ENCODE data around the gene PMFBP1.

The PMFBP1 gene

GRCh38 chr16:72094266-72094610 is 77.7 kb downstream of the PMFBP1 start:
- no peak for DNase-seq (ENCODE audit: low read depth)
- TF ChIP-seq, protein P1, sequence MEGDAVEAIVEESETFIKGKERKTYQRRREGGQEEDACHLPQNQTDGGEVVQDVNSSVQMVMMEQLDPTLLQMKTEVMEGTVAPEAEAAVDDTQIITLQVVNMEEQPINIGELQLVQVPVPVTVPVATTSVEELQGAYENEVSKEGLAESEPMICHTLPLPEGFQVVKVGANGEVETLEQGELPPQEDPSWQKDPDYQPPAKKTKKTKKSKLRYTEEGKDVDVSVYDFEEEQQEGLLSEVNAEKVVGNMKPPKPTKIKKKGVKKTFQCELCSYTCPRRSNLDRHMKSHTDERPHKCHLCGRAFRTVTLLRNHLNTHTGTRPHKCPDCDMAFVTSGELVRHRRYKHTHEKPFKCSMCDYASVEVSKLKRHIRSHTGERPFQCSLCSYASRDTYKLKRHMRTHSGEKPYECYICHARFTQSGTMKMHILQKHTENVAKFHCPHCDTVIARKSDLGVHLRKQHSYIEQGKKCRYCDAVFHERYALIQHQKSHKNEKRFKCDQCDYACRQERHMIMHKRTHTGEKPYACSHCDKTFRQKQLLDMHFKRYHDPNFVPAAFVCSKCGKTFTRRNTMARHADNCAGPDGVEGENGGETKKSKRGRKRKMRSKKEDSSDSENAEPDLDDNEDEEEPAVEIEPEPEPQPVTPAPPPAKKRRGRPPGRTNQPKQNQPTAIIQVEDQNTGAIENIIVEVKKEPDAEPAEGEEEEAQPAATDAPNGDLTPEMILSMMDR (conservative IDR thresholded peaks at IDR 0.05; ENCODE audit: low read depth, low read length), result no peak

GRCh38 chr16:72093448-72094265 is 78.3 kb downstream of the PMFBP1 start, which contains the start of the genes DHX38 and TXNL4B:
DHX38 (plus strand) TSS chr16:72093847; CDS start chr16:72096158, 2,311 bp downstream.
TXNL4B (minus strand) TSS chr16:72093620; CDS start chr16:72090749, 2,871 bp downstream.
- TF ChIP-seq, protein P1 (conservative IDR thresholded peaks at IDR 0.05; ENCODE audit: low read depth, low read length), result no peak
- DNase-seq (ENCODE audit: low read depth), result peak; percentile 98
- H3K4me3 ChIP-seq (ENCODE audit: low read length), result peak within 1 kb of the TSS; percentile 99

More at GRCh38 chr16:72094266-72094610, 77.7 kb downstream of the PMFBP1 start:
- H3K4me3 ChIP-seq (ENCODE audit: low read length), result peak overlapping the region; percentile 99

DNA sequence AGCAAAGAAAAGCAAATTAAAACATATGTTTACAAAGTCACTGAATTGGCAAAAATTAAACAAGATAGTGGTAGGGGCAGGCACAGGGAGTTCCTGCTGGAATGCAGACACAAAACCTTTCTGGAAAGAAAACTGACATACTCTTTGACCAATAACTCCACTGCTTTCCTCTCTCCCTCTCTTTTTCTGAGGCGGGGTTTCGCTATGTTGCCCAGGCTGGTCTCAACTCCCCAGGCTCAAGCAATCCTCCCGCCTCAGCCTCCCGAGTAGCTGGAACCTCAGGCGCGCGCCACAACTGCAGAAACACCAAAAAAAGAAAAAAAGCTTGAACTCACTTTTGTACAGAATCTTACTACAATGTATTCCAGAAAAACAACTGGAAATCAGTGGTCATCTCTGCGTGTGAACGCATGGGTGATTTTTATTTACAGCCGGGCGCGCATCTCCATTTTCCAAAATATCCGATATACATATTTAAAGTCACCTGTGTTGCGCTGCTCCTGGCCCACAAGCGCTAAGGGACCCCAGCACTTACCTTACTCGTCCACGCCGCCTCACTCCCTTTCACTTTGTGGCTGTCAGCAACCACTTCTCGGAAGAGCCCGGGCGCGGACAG is 79.0 kb downstream of the PMFBP1 start:
- TF ChIP-seq, protein P1 (conservative IDR thresholded peaks at IDR 0.05; ENCODE audit: low read depth, low read length), result no peak
- no peak for DNase-seq (ENCODE audit: low read depth)
- peak overlapping the region; percentile 99 for H3K4me3 ChIP-seq (ENCODE audit: low read length)

GRCh38 chr16:72091217-72091616 is 80.7 kb downstream of the PMFBP1 start:
- TF ChIP-seq, protein P1 (conservative IDR thresholded peaks at IDR 0.05; ENCODE audit: low read depth, low read length), result no peak
- no peak for DNase-seq (ENCODE audit: low read depth)

GRCh38 chr16:72085002-72085401 is 87.0 kb downstream of the PMFBP1 start:
- no peak for DNase-seq (ENCODE audit: low read depth)
- TF ChIP-seq, protein P1 (conservative IDR thresholded peaks at IDR 0.05; ENCODE audit: low read depth, low read length), result no peak
- no peak overlapping the region for H3K4me3 ChIP-seq (ENCODE audit: low read length)

More at GRCh38 chr16:72091217-72091616, 80.7 kb downstream of the PMFBP1 start:
- H3K4me3 ChIP-seq (ENCODE audit: low read length), result no peak overlapping the region

- TF ChIP-seq, protein P1 (conservative IDR thresholded peaks at IDR 0.05; ENCODE audit: low read depth, low read length), result no peak
- H3K4me3 ChIP-seq (ENCODE audit: low read length), result no peak overlapping the region
- no peak for DNase-seq (ENCODE audit: low read depth)
Observed at GRCh38 chr16:72084445-72084844, 87.5 kb downstream of the PMFBP1 start.

Data from retinal pigment epithelial cell (primary cell).